K562 (cell line): Measurements from ENCODE around the gene PDZRN3. TPM values are rescaled to one million over a fixed set of nuclear protein-coding genes. Genes with fewer than 3 reads are reported as not detected.

Source experiments
- ATAC-seq: fragments of 200-7000 bp; cut with Tn5 transposase; 3 replicates; pipeline ENCODE4 v1.9.1; 2020; ENCODE audit warnings: moderate library complexity
- BruUV-seq: library from RNA; stranded (reverse); fragments of 400-500 nt; replicated peaks from 2 replicates; lab custom pipeline; 2021; lab: Mats Ljungman, UMichigan
- CTCF ChIA-PET: fragments of 300-600 bp; formaldehyde crosslinking; extraction: SDS; loops from one replicate; lab custom pipeline; 2021; ENCODE audit warnings: low intra/inter-chr PET ratio; lab: Yijun Ruan, JAX
- POLR2A ChIA-PET: fragments of 300-600, 350-650 bp; sonication (Branson Sonifier 250); formaldehyde crosslinking; extraction: SDS; loops from one replicate; lab custom pipeline; 2021; ENCODE audit warnings: antibody characterized with exemption, inconsistent platforms; lab: Yijun Ruan, JAX
- DNase-seq, 4 experiments: peaks; one replicate each; pipeline versions ENCODE4 v3.0.0 to v3.0.0-alpha.2; 2011 to 2018; ENCODE audit warnings: low spot score in 3 of 4, mixed read lengths in 3 of 4; ENCODE audit errors: extremely low read depth in 1 of 4
- FAIRE-seq: peaks from 2 replicates; lab custom pipeline; 2011; peaks lifted over from hg19 to GRCh38; lab: Jason Lieb, UNC
- H2AFZ ChIP-seq: 2 replicates; pipeline ENCODE4 v1.6.0; 2011; ENCODE audit warnings: low read depth, low read length, control low read depth, inconsistent platforms
- H3K27ac ChIP-seq: fragments of 200-600 bp; 3 replicates; pipeline ENCODE4 v1.8.0; 2011; ENCODE audit warnings: low read depth, mild to moderate bottlenecking, control low read depth, inconsistent platforms, low read length, moderate library complexity, mixed read lengths; ENCODE audit errors: extremely low read depth
- H3K27me3 ChIP-seq, 2 experiments: fragments of 300-600 bp in 1 of 2; 2 replicates in 1 of 2; 3 replicates in 1 of 2; pipeline versions ENCODE4 v1.6.0 to v1.8.0; 2011; ENCODE audit warnings: inconsistent platforms in 2 of 2, low read length in 2 of 2, mild to moderate bottlenecking in 1 of 2, mixed read lengths in 1 of 2, moderate library complexity in 1 of 2; ENCODE audit not compliant: control insufficient read depth in 2 of 2, insufficient read depth in 2 of 2
- H3K36me3 ChIP-seq: fragments of 300-600 bp; 3 replicates; pipeline ENCODE4 v1.8.0; 2011; ENCODE audit warnings: mild to moderate bottlenecking, low read length, inconsistent platforms; ENCODE audit not compliant: control insufficient read depth, insufficient read depth
- H3K4me1 ChIP-seq, 2 experiments: fragments of 200-600 bp in 1 of 2; replicated peaks in 1 of 2; 2 replicates in 1 of 2; 3 replicates in 1 of 2; pipeline versions ENCODE4 v1.5.1 to v1.8.0; 2011; ENCODE audit warnings: inconsistent platforms in 2 of 2, low read length in 2 of 2, mild to moderate bottlenecking in 1 of 2, mixed read lengths in 1 of 2, moderate library complexity in 1 of 2; ENCODE audit not compliant: control insufficient read depth in 2 of 2, insufficient read depth in 2 of 2
- H3K4me2 ChIP-seq: 2 replicates; pipeline ENCODE4 v1.6.1; 2011; ENCODE audit warnings: low read length, control low read depth, inconsistent platforms, mixed read lengths; ENCODE audit not compliant: insufficient read depth
- H3K4me3 ChIP-seq: fragments of 200-600 bp; sonication (generic), shearing (Covaris generic); 2 replicates; pipeline ENCODE4 v1.5.1; 2016; ENCODE audit warnings: control low read depth, inconsistent platforms
- H3K79me2 ChIP-seq: fragments of 200-600 bp; 3 replicates; pipeline ENCODE4 v1.8.0; 2011; ENCODE audit warnings: low read length, inconsistent platforms; ENCODE audit not compliant: control insufficient read depth, insufficient read depth
- H3K9ac ChIP-seq, 2 experiments: 2 replicates each; pipeline versions ENCODE4 v1.6.0 to v1.6.1; 2011; ENCODE audit warnings: low read depth in 2 of 2, low read length in 2 of 2, control low read depth in 1 of 2, inconsistent platforms in 1 of 2, mild to moderate bottlenecking in 1 of 2, mixed read lengths in 1 of 2; ENCODE audit not compliant: insufficient read depth in 1 of 2
- H3K9me1 ChIP-seq: one replicate; pipeline ENCODE4 v1.6.0; 2011; ENCODE audit warnings: inconsistent platforms, mild to moderate bottlenecking, low read length, moderate library complexity; ENCODE audit not compliant: control insufficient read depth, insufficient read depth
- H3K9me3 ChIP-seq: replicated peaks from 2 replicates; pipeline ENCODE4 v1.5.1; 2011; ENCODE audit warnings: low read depth, low read length, inconsistent platforms; ENCODE audit not compliant: control insufficient read depth, insufficient read depth
- H4K20me1 ChIP-seq: replicated peaks from 2 replicates; pipeline ENCODE4 v1.6.1; 2011; ENCODE audit warnings: low read length, inconsistent platforms, mixed read lengths; ENCODE audit not compliant: control insufficient read depth, insufficient read depth
- C11orf30 ChIP-seq: fragments of 450-650 bp; IDR thresholded peaks from 2 replicates; pipeline ENCODE4 v1.6.1; 2016; ENCODE audit warnings: low read depth, mild to moderate bottlenecking
- MAFF ChIP-seq: IDR thresholded peaks from 2 replicates; pipeline ENCODE4 v1.6.1; 2012; ENCODE audit warnings: low read length, improper control_type of control experiment
- MAFG ChIP-seq: fragments of 450-650 bp; conservative IDR thresholded peaks from 2 replicates; pipeline ENCODE4 v1.6.1; 2016; ENCODE audit warnings: missing genetic modification characterization, missing compliant biosample characterization
- MAFK ChIP-seq: IDR thresholded peaks from 2 replicates; pipeline ENCODE4 v1.6.1; 2011; ENCODE audit warnings: low read length, improper control_type of control experiment
- SLC30A9 ChIP-seq: fragments of 250-450 bp; sonication (Bioruptor Pico); IDR thresholded peaks from 2 replicates; pipeline ENCODE4 v1.8.0; 2022; ENCODE audit warnings: mild to moderate bottlenecking, moderate library complexity
- TFAP4 ChIP-seq: sonication (generic); formaldehyde crosslinking; IDR thresholded peaks from 2 replicates; pipeline ENCODE4 v1.8.0; 2022; ENCODE audit warnings: missing genetic modification reagents, mild to moderate bottlenecking, moderate library complexity, borderline replicate concordance
- ZNF316 ChIP-seq: fragments of 450-650 bp; IDR thresholded peaks from 2 replicates; pipeline ENCODE4 v1.6.1; 2016
- WGBS: fragments of 100-300 bp; shearing (Covaris generic); methylation state at CpG from one replicate; pipeline ENCODE4 v1.1.6; 2016; ENCODE audit warnings: low coverage, mixed read lengths; ENCODE audit not compliant: insufficient coverage; ENCODE audit errors: missing lambda C conversion rate; 5-methylcytosine and 5-hydroxymethylcytosine counted together
- in situ Hi-C: fragments of 300-500 bp; cut with MboI; formaldehyde crosslinking; loops from 4 replicates; pipeline ENCODE4 v1.15.0; 2018; ENCODE audit warnings: inconsistent platforms, mixed read lengths
- intact Hi-C: fragments of 100-400 bp; cut with micrococcal nuclease; formaldehyde crosslinking; loops from 2 replicates; pipeline ENCODE4 v1.14.2; 2022
- polyA plus RNA-seq, 8 experiments: library from polyadenylated mRNA; depleted of rRNA in 4 of 8; stranded (reverse) in 5 of 8; unstranded in 3 of 8; fragments of >200 nt; fragmentation: Nextera tagmentation in 2 of 8; fragmentation: Illumina TruSeq in 1 of 8; extraction: Ambion mirVana in 2 of 8; extraction: Trizol in 1 of 8; gene quantifications; 2 replicates each; pipeline versions ENCODE4 v1.2.1 to v1.2.3, GENCODE V29; 2011 to 2014; ENCODE audit warnings: inconsistent platforms in 1 of 8, missing spikeins in 1 of 8
- total RNA-seq, 7 experiments: library from RNA; depleted of rRNA in 6 of 7; stranded (reverse); fragments of >200 nt in 6 of 7; fragmentation: Illumina TruSeq in 2 of 7; extraction: Trizol in 2 of 7; gene quantifications; 2 replicates each; pipeline versions ENCODE4 v1.2.1 to v1.2.3, GENCODE V29; 2011 to 2021; ENCODE audit warnings: low replicate concordance in 1 of 7

PDZRN3 gene
- total and polyA plus RNA-seq, 9 of the 15 experiments (the other 6 are each of a cell fraction or from before 2014, with no cell fraction given), result 0.16 TPM; not detected in 8

DNA sequence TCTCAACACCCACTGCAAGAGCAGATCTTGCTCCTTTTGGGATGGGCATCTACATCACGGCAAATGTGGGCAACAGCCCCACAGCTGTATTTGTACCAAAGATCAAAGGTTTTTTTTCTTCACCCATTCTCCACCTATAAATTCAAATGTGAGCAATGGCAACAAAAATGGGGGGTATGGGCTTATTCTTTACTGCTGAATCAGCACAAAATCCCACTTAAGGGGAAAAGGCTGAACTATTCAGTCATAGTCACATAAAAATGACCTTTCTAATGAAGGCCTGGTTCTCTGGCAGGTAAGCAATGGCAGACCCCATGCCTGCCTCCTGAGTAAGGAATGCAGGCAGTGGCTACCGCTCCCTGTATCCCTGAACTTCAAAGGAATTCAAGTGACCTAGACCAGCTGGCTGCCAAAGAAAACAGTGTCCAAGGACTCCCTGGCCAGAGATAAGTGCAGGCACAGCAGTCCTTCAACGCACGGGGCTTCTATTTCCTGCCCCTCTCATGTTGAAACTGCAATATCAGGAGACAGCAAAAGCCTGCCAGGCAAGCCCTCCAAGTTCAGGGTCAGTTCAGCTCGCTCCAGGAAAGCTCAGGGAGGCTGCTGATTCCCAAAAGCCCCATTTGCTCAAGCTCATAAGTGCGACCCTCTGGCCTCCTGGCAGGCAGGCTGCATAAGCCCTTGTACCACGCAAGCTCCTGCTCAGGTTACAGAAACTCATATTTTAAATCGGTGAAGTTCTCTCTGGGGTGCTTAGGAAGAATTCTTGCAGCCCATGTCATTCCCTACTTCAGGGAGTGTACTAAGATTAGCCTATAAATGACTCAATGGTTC lies 134.1 kb downstream of the PDZRN3 start:
- BruUV-seq, result no TSS peak
- H3K27ac ChIP-seq, result no peak overlapping the region
- intact Hi-C loops, result no loop called here
- H3K36me3 ChIP-seq, result no peaks in the 10 kb centered on the region
- DNase-seq, result no peak
- H3K4me1 ChIP-seq, result no peaks in the 10 kb centered on the region
- TF ChIP-seq MAFG (peak; percentile 73), SLC30A9 (CRISPR knock-in tag) (no peak), ZNF316 (peak; percentile 72), C11orf30 (peak; percentile 71), TFAP4 (CRISPR knock-in tag) (no peak), MAFK (peak; percentile 84), MAFF (peak; percentile 85)
- TF ChIP-seq, all 486 proteins: peak for 5
- Histone ChIP-seq H3K79me2 (no peaks in the 10 kb centered on the region), H3K4me3 (no peak overlapping the region), H2AFZ (no peak overlapping the region), H3K27me3 (no peaks in the 10 kb centered on the region), H4K20me1 (no peaks in the 10 kb centered on the region), H3K9me1 (no peaks in the 10 kb centered on the region), H3K4me2 (no peak overlapping the region), H3K9ac (no peak overlapping the region), H3K9me3 (no peaks in the 10 kb centered on the region)
- WGBS, result 0% methylated on average over 8 of the region's 8 CpGs
- FAIRE-seq (no peak), ATAC-seq (no peak)
- ChIA-PET CTCF (no interaction called here), POLR2A (interaction anchor here (0.6 kb wide), 1 partner anchor 889 kb away, joined by 4 read pairs; no protein-coding TSS in a partner anchor)
- in situ Hi-C loops, result no loop called here
